DND-41 (cell line): ENCODE data around the gene PCED1B.

Experiments used
- ATAC-seq: fragments of 200-7000 bp; cut with Tn5 transposase; 3 replicates; pipeline ENCODE4 v1.9.1; 2021; ENCODE audit warnings: low read depth; ENCODE audit not compliant: insufficient read depth
- DNase-seq: peaks from one replicate; pipeline ENCODE4 v3.0.0-alpha.2; 2020
- H2AFZ ChIP-seq: 2 replicates; pipeline ENCODE4 v1.6.0; 2012; ENCODE audit warnings: low read depth, low read length
- H3K27ac ChIP-seq: 2 replicates; pipeline ENCODE4 v1.5.1; 2012; ENCODE audit warnings: low read length, inconsistent platforms
- H3K27me3 ChIP-seq: fragments of 200-600 bp; sonication (generic); 2 replicates; pipeline ENCODE4 v1.6.0; 2012; ENCODE audit warnings: low read length, mild to moderate bottlenecking, inconsistent platforms; ENCODE audit not compliant: insufficient read depth, poor library complexity
- H3K36me3 ChIP-seq: 2 replicates; pipeline ENCODE4 v1.5.1; 2012; ENCODE audit warnings: low read length, inconsistent platforms; ENCODE audit not compliant: insufficient read depth
- H3K4me1 ChIP-seq: 2 replicates; pipeline ENCODE4 v1.5.1; 2012; ENCODE audit warnings: mild to moderate bottlenecking, low read length; ENCODE audit not compliant: insufficient read depth
- H3K4me2 ChIP-seq: 2 replicates; pipeline ENCODE4 v1.6.0; 2012; ENCODE audit warnings: mild to moderate bottlenecking, moderate library complexity, low read length, inconsistent platforms; ENCODE audit not compliant: insufficient read depth
- H3K4me3 ChIP-seq, 2 experiments: fragments of 200-600 bp in 1 of 2; shearing (Covaris generic) in 1 of 2; 2 replicates each; pipeline ENCODE4 v1.5.1; 2012 to 2016; ENCODE audit warnings: inconsistent platforms in 2 of 2, low read length in 2 of 2, mild to moderate bottlenecking in 2 of 2, low read depth in 1 of 2, moderate library complexity in 1 of 2
- H3K79me2 ChIP-seq: 2 replicates; pipeline ENCODE4 v1.6.0; 2012; ENCODE audit warnings: low read length, inconsistent platforms; ENCODE audit not compliant: insufficient read depth
- H3K9ac ChIP-seq: 2 replicates; pipeline ENCODE4 v1.6.0; 2012; ENCODE audit warnings: low read depth, mild to moderate bottlenecking, inconsistent platforms, low read length, moderate library complexity
- H3K9me3 ChIP-seq: 2 replicates; pipeline ENCODE4 v1.5.1; 2012; ENCODE audit warnings: low read length, moderate library complexity, mild to moderate bottlenecking, inconsistent platforms; ENCODE audit not compliant: insufficient read depth, severe bottlenecking
- H4K20me1 ChIP-seq: 2 replicates; pipeline ENCODE4 v1.6.0; 2012; ENCODE audit warnings: low read length; ENCODE audit not compliant: insufficient read depth
- CTCF ChIP-seq: IDR thresholded peaks from 2 replicates; pipeline ENCODE4 v1.5.1; 2012; ENCODE audit warnings: borderline replicate concordance, low read length, moderate library complexity, mild to moderate bottlenecking; ENCODE audit not compliant: poor library complexity, severe bottlenecking; ENCODE audit errors: extremely low read depth
- EZH2 ChIP-seq: IDR thresholded peaks from 3 replicates; pipeline ENCODE4 v1.6.1; 2012; ENCODE audit warnings: borderline replicate concordance, low read depth, mild to moderate bottlenecking, moderate library complexity, low read length, inconsistent platforms; ENCODE audit not compliant: severe bottlenecking

Gene PCED1B

GRCh38 chr12:47280543-47281300 is 201.3 kb downstream of the PCED1B start:
- ATAC-seq (no peak), DNase-seq (no peak)
- no peak overlapping the region for H2AFZ ChIP-seq
- no peaks in the 10 kb centered on the region for H3K9me3 ChIP-seq
- no peak overlapping the region for H3K27ac ChIP-seq
- H3K36me3 ChIP-seq, result no peaks in the 10 kb centered on the region
- H3K9ac ChIP-seq, result no peak overlapping the region
- H3K27me3 ChIP-seq, result no peaks in the 10 kb centered on the region
- peaks cover 21% of the 10 kb centered on the region for H3K4me1 ChIP-seq
- TF ChIP-seq CTCF, result no peak
- no peak for TF ChIP-seq EZH2
- H3K4me2 ChIP-seq, result no peak overlapping the region
- H3K4me3 ChIP-seq, result no peak overlapping the region
- no peaks in the 10 kb centered on the region for H3K79me2 ChIP-seq
- no peaks in the 10 kb centered on the region for H4K20me1 ChIP-seq

- Histone ChIP-seq H3K9me3 (no peaks in the 10 kb centered on the region), H3K79me2 (no peaks in the 10 kb centered on the region), H3K4me1 (peaks cover 14% of the 10 kb centered on the region), H3K4me3 (no peak overlapping the region), H3K27ac (no peak overlapping the region), H2AFZ (no peak overlapping the region), H3K27me3 (no peaks in the 10 kb centered on the region), H3K4me2 (no peak overlapping the region), H4K20me1 (no peaks in the 10 kb centered on the region), H3K9ac (no peak overlapping the region), H3K36me3 (no peaks in the 10 kb centered on the region)
- DNase-seq (no peak), ATAC-seq (no peak)
- TF ChIP-seq EZH2 (no peak), CTCF (no peak)
Measured at GRCh38 chr12:47281667-47282171, 202.3 kb downstream of the PCED1B start.

GRCh38 chr12:47282206-47282605 is 202.8 kb downstream of the PCED1B start:
- H3K36me3 ChIP-seq, result no peaks in the 10 kb centered on the region
- H3K4me2 ChIP-seq, result no peak overlapping the region
- peaks cover 9% of the 10 kb centered on the region for H3K4me1 ChIP-seq
- ATAC-seq (no peak), DNase-seq (no peak)
- no peaks in the 10 kb centered on the region for H3K9me3 ChIP-seq
- H3K79me2 ChIP-seq, result no peaks in the 10 kb centered on the region
- no peak overlapping the region for H3K4me3 ChIP-seq
- TF ChIP-seq EZH2 (no peak), CTCF (no peak)
- H4K20me1 ChIP-seq, result no peaks in the 10 kb centered on the region
- no peak overlapping the region for H2AFZ ChIP-seq
- no peaks in the 10 kb centered on the region for H3K27me3 ChIP-seq
- H3K27ac ChIP-seq, result no peak overlapping the region
- H3K9ac ChIP-seq, result no peak overlapping the region
